Measurements from ENCODE around the gene DEXI.

GRCh38 chr16:10964891-10965326, 22.6 kb upstream of the DEXI start:
- no peak for TF ChIP-seq CTCF (IDR thresholded peaks at IDR 0.05)
- TF ChIP-seq POLR2A (IDR thresholded peaks at IDR 0.05), result no peak
- TF ChIP-seq POLR2AphosphoS5 (IDR thresholded peaks at IDR 0.05), result no peak
